Small intestine (tissue), 7 donors: ENCODE results near the gene HSPG2. TPM values are rescaled to one million over a fixed set of nuclear protein-coding genes. Genes with fewer than 3 reads are reported as not detected.
A peak's percentile ranks its signal among the peaks of the same experiment; 100 is the strongest.

ENCODE experiments used
- DNase-seq, 2 donors: peaks; one replicate each; pipeline versions ENCODE4 v3.0.0 to v3.0.0-alpha.2; 2013
- FAIRE-seq: peaks from 2 replicates; lab custom pipeline; 2012; peaks lifted over from hg19 to GRCh38; lab: Jason Lieb, UNC
- H3K27ac ChIP-seq, 3 donors: one replicate each; pipeline ENCODE4 v1.5.1; 2013; ENCODE audit warnings: low read length in 2 of 3, mild to moderate bottlenecking in 2 of 3, control low read depth in 1 of 3, inconsistent platforms in 1 of 3, low read depth in 1 of 3, moderate library complexity in 1 of 3
- H3K27me3 ChIP-seq, 3 donors: one replicate each; pipeline ENCODE4 v1.6.1; 2013; ENCODE audit warnings: low read length in 3 of 3, inconsistent platforms in 1 of 3; ENCODE audit not compliant: control insufficient read depth in 3 of 3, insufficient read depth in 3 of 3
- H3K36me3 ChIP-seq, 3 donors: one replicate each; pipeline ENCODE4 v1.6.1; 2013; ENCODE audit warnings: low read length in 3 of 3, inconsistent platforms in 1 of 3, low read depth in 1 of 3, mild to moderate bottlenecking in 1 of 3, moderate library complexity in 1 of 3; ENCODE audit not compliant: control insufficient read depth in 3 of 3, insufficient read depth in 2 of 3
- H3K4me1 ChIP-seq, 3 donors: one replicate each; pipeline ENCODE4 v1.6.1; 2013; ENCODE audit warnings: low read length in 2 of 3, inconsistent platforms in 1 of 3, low read depth in 1 of 3, mild to moderate bottlenecking in 1 of 3, moderate library complexity in 1 of 3; ENCODE audit not compliant: control insufficient read depth in 3 of 3, insufficient read depth in 2 of 3
- H3K4me3 ChIP-seq, 3 donors: one replicate each; pipeline ENCODE4 v1.5.1; 2013; ENCODE audit warnings: low read length in 3 of 3, control low read depth in 1 of 3, inconsistent platforms in 1 of 3, low read depth in 1 of 3, mild to moderate bottlenecking in 1 of 3, moderate library complexity in 1 of 3
- H3K9me3 ChIP-seq, 2 donors: one replicate each; pipeline ENCODE4 v1.6.1; 2013; ENCODE audit warnings: low read depth in 1 of 2, low read length in 1 of 2; ENCODE audit not compliant: control insufficient read depth in 2 of 2, insufficient read depth in 1 of 2
- WGBS, 3 donors: extraction: QIAGEN DNeasy Blood & Tissue Kit; methylation state at CpG; one replicate each; pipeline ENCODE4 v1.1.7; 2013; 5-methylcytosine and 5-hydroxymethylcytosine counted together
- polyA plus RNA-seq, 4 donors: library from polyadenylated mRNA; stranded (reverse) in 3 of 4; unstranded in 1 of 4; fragments of 200-250 nt in 3 of 4; fragments of 120-200 nt in 1 of 4; gene quantifications; one replicate each; pipeline versions ENCODE4 v1.2.1 to v1.2.3, GENCODE V29; 2013
- donor health status: healthy with polysubstance abuse.
- donor health status: control.
- donor health status: control.
- donor health status: Bipolar disorder and iron deficiency.
- donor health status: healthy.

HSPG2 gene
- polyA plus RNA-seq, 4 donors = 3.6 to 82.3 (median 36.3) TPM

DNA sequence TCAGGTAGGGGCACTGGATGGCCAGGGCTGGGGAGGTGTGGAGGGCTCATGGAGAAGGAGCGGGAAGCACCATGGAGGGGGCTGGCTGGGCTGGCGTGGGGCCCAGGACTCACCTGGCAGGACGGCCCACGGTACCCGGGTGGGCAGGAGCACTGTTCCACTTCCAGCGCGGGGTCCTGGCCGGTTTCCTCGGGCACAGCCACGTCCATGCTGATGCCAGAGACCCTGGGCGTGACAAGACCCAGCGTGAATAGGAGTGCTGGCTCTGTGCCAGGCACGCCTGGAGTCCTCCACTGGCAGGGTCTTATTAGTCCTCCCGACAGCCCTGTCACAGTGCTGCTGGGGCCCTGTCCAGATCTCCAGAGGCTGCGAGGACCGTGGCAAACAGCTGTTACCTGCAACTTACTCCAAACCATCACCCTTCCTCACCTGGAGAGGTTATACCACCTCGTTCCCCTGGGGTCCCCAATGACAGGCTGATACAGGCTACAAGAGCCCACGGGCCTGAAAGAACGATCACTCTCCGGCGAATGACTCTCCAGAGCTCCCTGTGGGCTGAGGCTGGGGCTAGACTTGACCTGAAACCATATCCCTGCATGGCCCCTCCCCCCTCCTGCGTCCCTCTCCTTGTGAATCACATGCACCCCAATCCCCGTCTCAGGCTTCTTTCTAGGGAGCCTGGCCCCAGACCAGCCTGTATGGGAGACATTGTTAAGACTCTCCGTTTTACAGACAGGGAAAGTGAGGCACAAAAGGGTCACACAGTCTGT lies 62.1 kb downstream of the HSPG2 start:
- Histone ChIP-seq H3K4me3 (no peak overlapping the region), H3K9me3 (no peaks in the 10 kb centered on the region), H3K36me3 (peaks cover 0 to 90% (median 9%) of the 10 kb centered on the region in 3 donors), H3K27ac (no peak overlapping the region), H3K4me1 (no peaks in the 10 kb centered on the region), H3K27me3 (no peaks in the 10 kb centered on the region)
- WGBS, 3 donors = 82 to 86% (median 84%) methylated on average over 24 of the region's 24 CpGs
- no peak for DNase-seq
- FAIRE-seq = no peak

DNA sequence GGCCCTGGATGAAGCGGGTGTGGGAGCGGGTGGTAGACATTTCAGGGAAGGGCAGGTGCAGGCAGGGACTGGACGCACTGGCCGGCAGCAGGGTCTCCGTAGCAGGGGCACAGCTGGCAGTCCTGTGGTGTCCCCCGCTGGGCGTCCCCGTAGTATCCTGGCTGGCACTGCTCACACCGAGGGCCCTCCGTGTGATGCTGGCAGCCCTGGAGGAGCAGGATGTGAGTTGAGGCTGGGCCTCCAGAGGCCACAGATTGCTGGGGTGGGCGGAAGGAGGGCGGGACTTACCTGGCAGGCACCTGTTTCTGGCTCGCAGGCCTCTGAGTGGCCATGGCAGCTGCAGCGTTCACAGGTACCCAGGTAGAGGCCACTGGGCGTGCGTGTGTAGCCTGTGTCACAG lies 62.8 kb downstream of the HSPG2 start:
- DNase-seq = no peak
- FAIRE-seq = no peak
- Histone ChIP-seq H3K36me3 (peaks cover 0 to 90% (median 9%) of the 10 kb centered on the region in 3 donors), H3K9me3 (no peaks in the 10 kb centered on the region), H3K27ac (no peak overlapping the region), H3K4me1 (no peaks in the 10 kb centered on the region), H3K27me3 (no peaks in the 10 kb centered on the region), H3K4me3 (no peak overlapping the region)
- 85 to 89% (median 86%) methylated on average over 14 to 16 of the region's 16 CpGs for WGBS, 3 donors

DNA sequence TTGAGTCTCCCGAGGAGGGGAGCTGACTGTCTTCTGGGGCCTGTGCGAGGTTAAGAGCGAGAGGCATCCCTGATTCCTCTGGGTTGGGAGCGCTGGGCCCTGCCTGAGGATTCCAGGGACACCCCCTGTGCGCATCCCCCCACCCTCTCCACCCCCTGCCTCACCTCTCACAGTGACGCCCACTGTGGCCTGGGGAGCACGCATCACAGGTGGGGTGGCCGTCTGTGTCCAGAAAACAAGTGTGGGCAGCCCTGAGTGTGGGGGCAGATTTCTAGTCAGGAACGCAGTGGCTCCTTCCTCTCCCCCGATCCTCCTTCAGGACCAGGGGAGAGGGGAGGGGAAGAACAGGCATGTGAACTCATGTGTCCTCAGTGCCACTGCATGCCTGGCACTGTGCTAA lies 63.3 kb downstream of the HSPG2 start:
- H3K9me3 ChIP-seq = no peaks in the 10 kb centered on the region
- H3K4me1 ChIP-seq = no peaks in the 10 kb centered on the region
- FAIRE-seq (no peak), DNase-seq (no peak)
- 90 to 96% (median 91%) methylated on average over 9 to 10 of the region's 10 CpGs for WGBS, 3 donors
- no peaks in the 10 kb centered on the region for H3K27me3 ChIP-seq
- H3K36me3 ChIP-seq = peaks cover 0 to 87% (median 9%) of the 10 kb centered on the region in 3 donors
- H3K27ac ChIP-seq = no peak overlapping the region
- H3K4me3 ChIP-seq = no peak overlapping the region

- Histone ChIP-seq H3K27me3 (no peaks in the 10 kb centered on the region), H3K27ac (no peak overlapping the region), H3K4me3 (no peak overlapping the region), H3K4me1 (no peaks in the 10 kb centered on the region), H3K9me3 (no peaks in the 10 kb centered on the region), H3K36me3 (peaks cover 0 to 87% (median 8%) of the 10 kb centered on the region in 3 donors)
- whole genome bisulfite sequencing, 3 donors = 88 to 91% (median 88%) methylated on average over 8 of the region's 8 CpGs
- no peak for FAIRE-seq
- no peak for DNase-seq
Observed at GRCh38 chr1:21873174-21873573, 63.9 kb downstream of the HSPG2 start.

GRCh38 chr1:21872445-21873079 lies 64.5 kb downstream of the HSPG2 start:
- Histone ChIP-seq H3K4me1 (no peaks in the 10 kb centered on the region), H3K36me3 (peaks cover 0 to 84% (median 5%) of the 10 kb centered on the region in 3 donors), H3K4me3 (no peak overlapping the region), H3K27me3 (no peaks in the 10 kb centered on the region), H3K9me3 (no peaks in the 10 kb centered on the region), H3K27ac (no peak overlapping the region)
- FAIRE-seq (no peak), DNase-seq (no peak)
- WGBS, 3 donors = 83 to 91% (median 89%) methylated on average over 16 to 17 of the region's 17 CpGs

DNA sequence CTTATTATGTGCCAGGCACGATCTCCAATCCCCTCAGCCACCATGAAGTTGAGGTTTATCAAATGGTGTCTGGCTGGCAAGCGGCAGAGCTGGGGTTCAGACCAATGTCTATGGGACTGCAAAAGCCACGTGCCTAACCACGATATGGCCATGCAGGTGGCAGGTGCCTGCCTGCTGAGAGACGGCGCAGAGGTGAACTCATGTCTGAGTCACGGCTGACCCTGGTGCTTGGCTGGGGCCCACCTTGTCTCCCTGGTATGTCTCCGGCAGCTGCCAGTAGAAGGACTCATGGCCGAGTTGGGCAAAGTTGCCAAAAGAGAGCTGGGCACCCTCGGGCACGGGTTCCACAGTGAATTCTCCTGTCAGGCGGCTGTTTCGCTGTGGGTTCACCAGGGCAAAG lies 65.2 kb downstream of the HSPG2 start:
- Histone ChIP-seq H3K27ac (no peak overlapping the region), H3K4me1 (no peaks in the 10 kb centered on the region), H3K4me3 (no peak overlapping the region), H3K36me3 (peaks cover 0 to 84% (median 5%) of the 10 kb centered on the region in 3 donors), H3K27me3 (no peaks in the 10 kb centered on the region), H3K9me3 (no peaks in the 10 kb centered on the region)
- DNase-seq = peak in 1 of 2 donors; percentile 21
- WGBS, 3 donors = 68 to 82% (median 82%) methylated on average over 13 of the region's 13 CpGs
- FAIRE-seq = no peak

DNA sequence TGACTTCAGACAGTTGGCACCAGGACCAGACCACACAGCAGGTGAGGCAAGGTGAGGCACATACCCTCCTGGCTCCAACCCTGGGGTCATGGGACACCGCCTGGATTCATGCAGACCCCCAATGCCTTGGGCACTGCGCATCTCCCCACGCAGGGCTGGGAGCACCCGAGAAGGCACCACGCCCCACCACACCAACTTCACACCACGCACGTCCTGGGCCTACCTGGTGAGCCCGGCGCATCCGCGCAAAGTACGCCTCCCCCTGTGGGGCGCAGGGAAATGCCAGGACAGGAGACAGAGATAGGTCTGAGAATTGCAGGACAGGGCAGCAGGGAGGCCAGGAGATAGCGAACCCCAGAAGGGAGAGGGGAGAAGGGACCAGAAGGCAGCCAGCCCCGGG lies 66.5 kb downstream of the HSPG2 start:
- H3K27me3 ChIP-seq = no peaks in the 10 kb centered on the region
- H3K9me3 ChIP-seq = no peaks in the 10 kb centered on the region
- H3K4me1 ChIP-seq = peaks cover 0 to 12% (median 0%) of the 10 kb centered on the region in 3 donors
- no peak overlapping the region for H3K27ac ChIP-seq
- DNase-seq = no peak
- no peak overlapping the region for H3K4me3 ChIP-seq
- no peak for FAIRE-seq
- WGBS, 3 donors = 92 to 95% (median 94%) methylated on average over 15 of the region's 15 CpGs
- H3K36me3 ChIP-seq = peaks cover 0 to 82% (median 5%) of the 10 kb centered on the region in 3 donors

DNA sequence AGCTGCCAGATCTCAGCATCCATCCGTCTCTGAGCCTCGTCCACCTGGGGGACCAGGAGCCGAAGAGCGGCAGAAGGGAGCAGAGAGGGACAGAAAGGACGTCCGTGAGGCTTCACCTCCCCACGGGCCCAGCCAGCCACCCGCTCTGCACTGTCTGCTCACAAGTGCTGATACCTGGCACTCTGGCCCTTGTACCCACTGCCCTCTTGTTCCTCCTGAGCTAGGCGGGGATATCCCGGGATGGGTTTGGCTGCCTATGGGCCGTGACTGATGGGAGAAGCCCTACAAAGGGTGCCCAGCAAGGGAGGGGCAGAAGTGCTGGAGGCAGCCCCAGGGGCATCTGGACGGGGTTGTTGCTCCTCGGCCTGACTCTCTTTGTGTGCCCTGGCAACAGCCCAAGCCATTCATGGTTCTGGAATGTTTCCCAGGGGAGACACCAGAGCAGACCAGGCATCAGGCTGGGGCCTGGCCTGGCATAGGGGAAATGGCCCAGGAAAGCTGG lies 67.4 kb downstream of the HSPG2 start:
- peak in 1 of 2 donors; percentile 80 for DNase-seq
- Histone ChIP-seq H3K27ac (peak overlapping the region in 2 of 3 donors; percentile 23 to 63), H3K4me1 (peaks cover 0 to 16% (median 0%) of the 10 kb centered on the region in 3 donors), H3K36me3 (peaks cover 0 to 82% (median 4%) of the 10 kb centered on the region in 3 donors), H3K9me3 (no peaks in the 10 kb centered on the region), H3K27me3 (no peaks in the 10 kb centered on the region), H3K4me3 (no peak overlapping the region)
- WGBS, 3 donors = 38 to 60% (median 56%) methylated on average over 13 of the region's 13 CpGs
- FAIRE-seq = no peak
